PFSK-1 (cell line): ENCODE data around the gene SKI.

Experiments used
- FOXP2 ChIP-seq: optimal IDR thresholded peaks from 2 replicates; pipeline ENCODE3; 2011; ENCODE audit warnings: borderline replicate concordance, control low read depth, inconsistent platforms; ENCODE audit not compliant: insufficient read depth; ENCODE audit errors: extremely low read length, extremely low read depth
- POLR2AphosphoS5 ChIP-seq: IDR thresholded peaks from 2 replicates; pipeline ENCODE4 v1.6.1; 2012; ENCODE audit warnings: low read depth, mild to moderate bottlenecking, control low read depth, low read length, moderate library complexity
- SIN3A ChIP-seq: IDR thresholded peaks from 2 replicates; pipeline ENCODE4 v1.6.1; 2012; ENCODE audit warnings: mild to moderate bottlenecking, low read length, moderate library complexity, borderline replicate concordance; ENCODE audit not compliant: insufficient read depth
- TAF1 ChIP-seq: IDR thresholded peaks from 2 replicates; pipeline ENCODE4 v1.6.1; 2012; ENCODE audit warnings: low read length, control low read depth, borderline replicate concordance; ENCODE audit not compliant: insufficient read depth
- TF ChIP-seq, protein P1 (sequence below), 2 experiments: IDR thresholded peaks; 2 replicates each; pipeline versions ENCODE4 v1.6.1 to v1.8.0; 2011 to 2012; ENCODE audit warnings: low read depth in 2 of 2, low read length in 2 of 2, control low read depth in 1 of 2, inconsistent platforms in 1 of 2, mild to moderate bottlenecking in 1 of 2, moderate library complexity in 1 of 2; ENCODE audit not compliant: insufficient read depth in 1 of 2

SKI gene

DNA sequence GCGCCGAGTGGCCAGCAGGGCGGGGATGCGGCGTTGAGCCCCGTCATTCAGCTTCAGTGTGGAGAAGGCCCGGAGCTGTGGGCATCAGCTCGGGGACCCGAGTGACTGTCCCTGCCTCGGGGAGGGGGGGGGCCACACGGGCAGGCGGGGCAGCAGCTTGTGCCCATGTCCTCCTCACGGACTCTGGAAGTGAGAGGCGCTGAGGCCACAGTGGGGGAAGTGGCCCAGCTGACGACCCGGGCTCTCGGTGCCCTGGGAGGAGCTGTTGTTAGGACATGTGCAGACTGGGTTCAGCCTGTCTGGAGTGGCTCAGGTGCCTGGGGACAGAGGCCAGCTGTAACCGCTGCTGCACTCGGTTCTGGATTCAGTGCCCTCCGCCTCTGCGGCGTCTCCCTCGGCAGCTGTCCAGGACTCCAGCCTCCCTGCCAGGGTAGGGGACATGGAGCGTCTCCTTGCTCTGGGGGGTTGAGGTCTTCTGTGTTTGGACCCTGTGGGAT is 71.1 kb downstream of the SKI start:
- no peak for TF ChIP-seq POLR2AphosphoS5
- TF ChIP-seq SIN3A = no peak
- no peak for TF ChIP-seq FOXP2
- TF ChIP-seq, protein P1, sequence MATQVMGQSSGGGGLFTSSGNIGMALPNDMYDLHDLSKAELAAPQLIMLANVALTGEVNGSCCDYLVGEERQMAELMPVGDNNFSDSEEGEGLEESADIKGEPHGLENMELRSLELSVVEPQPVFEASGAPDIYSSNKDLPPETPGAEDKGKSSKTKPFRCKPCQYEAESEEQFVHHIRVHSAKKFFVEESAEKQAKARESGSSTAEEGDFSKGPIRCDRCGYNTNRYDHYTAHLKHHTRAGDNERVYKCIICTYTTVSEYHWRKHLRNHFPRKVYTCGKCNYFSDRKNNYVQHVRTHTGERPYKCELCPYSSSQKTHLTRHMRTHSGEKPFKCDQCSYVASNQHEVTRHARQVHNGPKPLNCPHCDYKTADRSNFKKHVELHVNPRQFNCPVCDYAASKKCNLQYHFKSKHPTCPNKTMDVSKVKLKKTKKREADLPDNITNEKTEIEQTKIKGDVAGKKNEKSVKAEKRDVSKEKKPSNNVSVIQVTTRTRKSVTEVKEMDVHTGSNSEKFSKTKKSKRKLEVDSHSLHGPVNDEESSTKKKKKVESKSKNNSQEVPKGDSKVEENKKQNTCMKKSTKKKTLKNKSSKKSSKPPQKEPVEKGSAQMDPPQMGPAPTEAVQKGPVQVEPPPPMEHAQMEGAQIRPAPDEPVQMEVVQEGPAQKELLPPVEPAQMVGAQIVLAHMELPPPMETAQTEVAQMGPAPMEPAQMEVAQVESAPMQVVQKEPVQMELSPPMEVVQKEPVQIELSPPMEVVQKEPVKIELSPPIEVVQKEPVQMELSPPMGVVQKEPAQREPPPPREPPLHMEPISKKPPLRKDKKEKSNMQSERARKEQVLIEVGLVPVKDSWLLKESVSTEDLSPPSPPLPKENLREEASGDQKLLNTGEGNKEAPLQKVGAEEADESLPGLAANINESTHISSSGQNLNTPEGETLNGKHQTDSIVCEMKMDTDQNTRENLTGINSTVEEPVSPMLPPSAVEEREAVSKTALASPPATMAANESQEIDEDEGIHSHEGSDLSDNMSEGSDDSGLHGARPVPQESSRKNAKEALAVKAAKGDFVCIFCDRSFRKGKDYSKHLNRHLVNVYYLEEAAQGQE (IDR thresholded peaks at IDR 0.05; ENCODE audit: insufficient read depth in 1 of 2, low read depth in 2 of 2, low read length in 2 of 2) = no peak
- no peak for TF ChIP-seq TAF1

DNA sequence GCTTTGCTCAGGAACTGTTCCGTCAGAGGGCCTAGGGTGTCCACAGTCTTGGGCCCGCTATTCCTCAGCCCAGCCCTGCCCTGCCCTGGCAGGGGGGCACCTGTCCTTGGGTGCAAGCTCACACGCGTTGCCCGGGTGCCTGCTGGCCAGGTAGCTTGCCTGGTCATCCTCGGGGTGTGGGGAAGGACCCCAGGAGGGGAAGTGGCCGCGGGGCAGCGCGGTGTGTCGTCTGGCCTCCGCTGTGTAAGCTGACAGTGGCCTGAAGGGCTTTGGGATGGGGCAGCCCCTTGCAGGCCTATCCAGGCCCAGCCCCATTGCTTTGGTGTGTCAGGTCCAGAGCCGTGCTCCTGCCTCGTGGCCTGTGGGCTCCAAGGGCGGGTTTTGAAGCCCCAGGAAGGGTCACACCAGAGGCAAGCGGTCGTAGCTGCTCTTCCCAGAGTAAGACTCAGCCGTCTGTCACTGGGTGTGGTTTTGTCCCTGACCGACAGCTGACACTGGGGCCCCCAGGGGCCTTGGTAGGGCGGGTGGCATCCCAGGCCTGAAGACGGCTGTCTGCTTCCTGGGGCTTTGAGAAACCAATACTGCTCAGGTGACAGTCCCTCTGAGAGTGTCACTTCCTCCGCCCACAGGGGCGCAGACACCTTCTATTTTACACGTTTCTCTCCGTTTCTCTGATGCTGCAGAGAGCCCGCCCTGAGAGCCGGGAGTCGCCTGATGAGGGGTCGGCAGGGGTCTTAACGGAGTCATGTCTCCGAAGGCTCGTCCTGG is 72.1 kb downstream of the SKI start:
- no peak for TF ChIP-seq SIN3A
- TF ChIP-seq, protein P1 (IDR thresholded peaks at IDR 0.05; ENCODE audit: insufficient read depth in 1 of 2, low read depth in 2 of 2, low read length in 2 of 2) = no peak
- no peak for TF ChIP-seq FOXP2
- TF ChIP-seq TAF1 = no peak
- TF ChIP-seq POLR2AphosphoS5 = no peak

DNA sequence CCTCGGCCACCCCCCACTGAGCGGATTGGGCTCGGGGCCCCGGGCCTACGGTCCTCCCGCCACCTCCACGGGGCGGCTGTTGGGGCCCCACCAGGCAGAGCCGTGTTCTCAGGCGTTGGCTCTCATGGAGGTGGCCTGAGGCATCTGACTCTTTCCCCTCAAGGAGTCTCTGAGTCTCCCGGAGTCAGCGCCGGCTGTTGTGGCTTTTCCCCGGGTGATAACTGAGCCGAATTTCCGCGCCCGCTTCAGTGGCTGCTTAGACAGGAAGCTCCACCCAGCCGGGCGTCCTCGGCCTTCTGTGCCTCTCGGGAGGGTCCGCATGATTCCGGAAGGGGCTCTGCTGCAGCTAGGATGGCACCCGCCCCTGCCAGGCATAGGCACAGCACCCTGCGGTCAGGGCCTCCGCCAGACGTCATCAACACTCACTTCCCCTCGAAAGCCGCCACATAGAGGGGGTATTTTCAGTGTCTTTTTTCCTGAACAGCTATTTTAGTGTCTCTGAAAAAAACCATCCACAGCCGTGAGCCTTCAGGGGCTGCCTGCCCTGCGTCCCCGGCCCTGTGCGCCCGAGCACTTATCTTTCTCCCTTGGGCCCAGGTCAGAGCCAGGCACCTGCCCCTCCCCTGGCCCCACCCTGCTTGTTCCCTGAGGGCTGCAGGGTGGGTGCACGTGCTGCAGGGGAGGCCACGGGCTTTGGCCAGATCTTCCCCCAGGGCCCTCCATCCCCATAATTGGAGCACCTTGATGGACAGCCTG is 72.9 kb downstream of the SKI start:
- TF ChIP-seq TAF1 (no peak), SIN3A (no peak), POLR2AphosphoS5 (no peak), FOXP2 (no peak)
- TF ChIP-seq, protein P1 (IDR thresholded peaks at IDR 0.05; ENCODE audit: insufficient read depth in 1 of 2, low read depth in 2 of 2, low read length in 2 of 2) = no peak

DNA sequence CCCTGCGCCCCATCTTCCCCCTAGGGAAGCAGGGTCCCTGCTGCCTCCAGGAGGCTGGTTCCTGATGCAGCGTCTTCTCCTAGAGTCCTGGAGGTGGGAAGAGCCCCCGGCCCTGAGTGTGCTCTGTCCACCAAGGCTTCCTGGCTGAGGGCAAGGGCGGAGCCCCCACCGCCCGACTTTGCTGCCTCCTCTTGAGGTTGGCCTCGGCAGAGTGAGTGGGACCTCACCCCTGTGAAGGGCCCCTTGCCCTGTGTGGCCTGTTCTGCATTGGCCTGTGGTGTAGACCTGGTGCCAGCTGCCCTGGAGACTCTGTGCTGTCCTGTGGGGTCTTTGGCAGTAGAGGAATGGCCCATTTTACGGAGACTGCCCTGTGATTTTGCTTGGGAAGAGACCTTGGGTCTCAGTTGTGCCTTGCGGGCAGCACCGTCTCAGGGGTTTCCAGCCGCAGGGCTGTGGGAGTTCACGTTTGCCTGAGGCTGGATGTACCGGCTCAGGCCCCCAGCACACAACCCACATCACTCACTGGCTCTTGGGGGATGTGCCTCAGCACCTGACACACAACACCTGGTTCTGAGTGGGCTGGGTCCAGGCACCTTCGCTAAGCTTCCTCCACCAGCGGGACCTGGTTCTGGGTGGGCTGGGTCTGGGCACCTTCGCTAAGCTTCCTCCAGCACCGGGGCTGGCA is 73.6 kb downstream of the SKI start:
- TF ChIP-seq, protein P1 (IDR thresholded peaks at IDR 0.05; ENCODE audit: insufficient read depth in 1 of 2, low read depth in 2 of 2, low read length in 2 of 2) = no peak
